Liver (tissue), 9 donors: ENCODE measurements around the gene ARL4D. TPM values are rescaled to one million over a fixed set of nuclear protein-coding genes. Genes with fewer than 3 reads are reported as not detected.
A peak's percentile ranks its signal among the peaks of the same experiment; 100 is the strongest.

Experiments used
- DNase-seq: peaks from one replicate; pipeline ENCODE4 v3.0.0-alpha.2; 2017; ENCODE audit warnings: low spot score
- H3K27ac ChIP-seq, 2 donors: one replicate each; pipeline ENCODE4 v1.7.0; 2013; ENCODE audit warnings: inconsistent platforms in 2 of 2, low read length in 2 of 2, control low read depth in 1 of 2, low read depth in 1 of 2, mild to moderate bottlenecking in 1 of 2
- H3K27me3 ChIP-seq, 4 donors: one replicate each; pipeline versions ENCODE4 v1.6.1 to v1.7.0; 2013; ENCODE audit warnings: low read length in 3 of 4, inconsistent platforms in 1 of 4, mild to moderate bottlenecking in 1 of 4, moderate library complexity in 1 of 4; ENCODE audit not compliant: control insufficient read depth in 4 of 4, insufficient read depth in 4 of 4
- H3K36me3 ChIP-seq, 4 donors: one replicate each; pipeline versions ENCODE4 v1.6.1 to v1.7.0; 2013; ENCODE audit warnings: low read length in 3 of 4, mild to moderate bottlenecking in 3 of 4, low read depth in 1 of 4, moderate library complexity in 1 of 4; ENCODE audit not compliant: control insufficient read depth in 4 of 4, insufficient read depth in 3 of 4
- H3K4me1 ChIP-seq, 4 donors: one replicate each; pipeline versions ENCODE4 v1.6.1 to v1.7.0; 2013; ENCODE audit warnings: low read length in 3 of 4, mild to moderate bottlenecking in 3 of 4, moderate library complexity in 1 of 4; ENCODE audit not compliant: control insufficient read depth in 4 of 4, insufficient read depth in 4 of 4
- H3K4me3 ChIP-seq, 3 donors: one replicate each; pipeline versions ENCODE4 v1.6.1 to v1.7.0; 2013; ENCODE audit warnings: low read length in 3 of 3, control low read depth in 1 of 3, low read depth in 1 of 3, mild to moderate bottlenecking in 1 of 3
- H3K9ac ChIP-seq, 2 donors: one replicate each; pipeline ENCODE4 v1.7.0; 2013; ENCODE audit warnings: low read length in 2 of 2, mild to moderate bottlenecking in 2 of 2, moderate library complexity in 2 of 2, control low read depth in 1 of 2, low read depth in 1 of 2
- H3K9me3 ChIP-seq, 4 donors: one replicate each; pipeline versions ENCODE4 v1.6.1 to v1.7.0; 2013; ENCODE audit warnings: low read length in 3 of 4; ENCODE audit not compliant: control insufficient read depth in 4 of 4
- EGR1 ChIP-seq, 2 donors: IDR thresholded peaks; 2 replicates each; pipeline ENCODE4 v1.6.1; 2016 to 2018; ENCODE audit warnings: antibody characterized with exemption in 2 of 2, low read depth in 2 of 2
- FOXA1 ChIP-seq: IDR thresholded peaks from 2 replicates; pipeline ENCODE4 v1.6.1; 2016; ENCODE audit warnings: antibody characterized with exemption
- FOXA2 ChIP-seq: IDR thresholded peaks from 2 replicates; pipeline ENCODE4 v1.6.1; 2016; ENCODE audit warnings: antibody characterized with exemption
- GABPA ChIP-seq, 2 donors: IDR thresholded peaks in 1 of 2; conservative IDR thresholded peaks in 1 of 2; 2 replicates each; pipeline ENCODE4 v1.6.1; 2016; ENCODE audit warnings: antibody characterized with exemption in 2 of 2, mild to moderate bottlenecking in 1 of 2, moderate library complexity in 1 of 2
- HNF4A ChIP-seq, 2 donors: conservative IDR thresholded peaks; 2 replicates each; pipeline ENCODE4 v1.6.1; 2016; ENCODE audit warnings: antibody characterized with exemption in 2 of 2, mild to moderate bottlenecking in 2 of 2
- HNF4G ChIP-seq: IDR thresholded peaks from 2 replicates; pipeline ENCODE4 v1.6.1; 2016; ENCODE audit warnings: antibody characterized with exemption
- JUND ChIP-seq, 2 donors: IDR thresholded peaks; 2 replicates each; pipeline ENCODE4 v1.6.1; 2016; ENCODE audit warnings: antibody characterized with exemption in 2 of 2
- NR2F2 ChIP-seq: IDR thresholded peaks from 2 replicates; pipeline ENCODE4 v1.6.1; 2016; ENCODE audit warnings: antibody characterized with exemption
- RAD21 ChIP-seq, 2 donors: IDR thresholded peaks; 2 replicates each; pipeline ENCODE4 v1.6.1; 2016; ENCODE audit warnings: antibody characterized with exemption in 2 of 2, mild to moderate bottlenecking in 2 of 2
- RXRA ChIP-seq, 2 donors: IDR thresholded peaks; 2 replicates each; pipeline ENCODE4 v1.6.1; 2017 to 2018; ENCODE audit warnings: antibody characterized with exemption in 2 of 2, mild to moderate bottlenecking in 1 of 2
- SP1 ChIP-seq: IDR thresholded peaks from 2 replicates; pipeline ENCODE4 v1.6.1; 2018; ENCODE audit warnings: antibody characterized with exemption, mild to moderate bottlenecking
- TAF1 ChIP-seq: conservative IDR thresholded peaks from 2 replicates; pipeline ENCODE4 v1.6.1; 2016; ENCODE audit warnings: antibody characterized with exemption, mild to moderate bottlenecking
- YY1 ChIP-seq: IDR thresholded peaks from 2 replicates; pipeline ENCODE4 v1.6.1; 2016; ENCODE audit warnings: antibody characterized with exemption, mild to moderate bottlenecking
- WGBS: extraction: QIAGEN DNeasy Blood & Tissue Kit; methylation state at CpG from one replicate; pipeline ENCODE4 v1.1.7; 2013; 5-methylcytosine and 5-hydroxymethylcytosine counted together
- polyA plus RNA-seq, 2 donors: library from polyadenylated mRNA; stranded (reverse) in 1 of 2; unstranded in 1 of 2; fragments of 200-250 nt in 1 of 2; fragments of >200 nt in 1 of 2; fragmentation: Nextera tagmentation in 1 of 2; extraction: Ambion mirVana in 1 of 2; gene quantifications; one replicate each; pipeline versions ENCODE4 v1.2.1 to v1.2.3, GENCODE V29; 2013 to 2015
- total RNA-seq, 2 donors: library from RNA; depleted of rRNA; stranded (reverse); fragments of >200 nt; gene quantifications; one replicate each; pipeline ENCODE4 v1.2.3, GENCODE V29; 2014
- TF ChIP-seq, protein P1 (sequence below): IDR thresholded peaks from 2 replicates; pipeline ENCODE4 v1.6.1; 2016; ENCODE audit warnings: antibody characterized with exemption
- TF ChIP-seq, protein P2 (sequence below): fragments of 150-350 bp; IDR thresholded peaks from 2 replicates; pipeline ENCODE4 v1.5.1; 2017; ENCODE audit warnings: improper control_type of control experiment, low read depth, low read length; ENCODE audit not compliant: missing input control
- TF ChIP-seq, protein P3 (sequence below): IDR thresholded peaks from 2 replicates; pipeline ENCODE4 v1.6.1; 2016; ENCODE audit warnings: antibody characterized with exemption
- TF ChIP-seq, protein P4 (sequence below): IDR thresholded peaks from 2 replicates; pipeline ENCODE4 v1.6.1; 2016; ENCODE audit warnings: antibody characterized with exemption
- TF ChIP-seq, protein P5 (sequence below): IDR thresholded peaks from 2 replicates; pipeline ENCODE4 v1.6.1; 2016; ENCODE audit warnings: antibody characterized with exemption, mild to moderate bottlenecking
- donor health status: healthy.
- donor health status: healthy.
- donor health status: healthy.
- donor health status: healthy.
- donor health status: healthy.

ARL4D gene
- total and polyA plus RNA-seq, 4 donors = 13.6 to 39.2 (median 17.6) TPM

DNA sequence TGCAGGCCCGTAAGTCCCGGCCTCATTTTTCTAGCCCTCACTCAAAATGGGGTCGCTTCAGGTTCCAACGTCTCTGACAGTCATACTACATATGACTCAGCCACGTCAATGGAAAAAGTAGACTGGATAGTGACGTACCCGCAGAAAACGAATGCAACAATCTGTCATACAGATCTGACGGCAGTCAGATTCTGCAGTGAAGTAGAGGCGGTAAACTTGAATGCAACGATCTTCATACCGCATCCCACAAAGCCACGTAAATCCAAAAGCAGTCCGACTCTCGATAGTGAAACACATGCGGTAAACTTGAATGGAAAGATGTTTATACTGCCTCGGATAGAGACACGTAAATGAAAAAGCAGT is 38.4 kb upstream of the ARL4D start:
- DNase-seq = peak; percentile 49
- no peaks in the 10 kb centered on the region for H3K36me3 ChIP-seq
- H3K27me3 ChIP-seq = no peaks in the 10 kb centered on the region
- peak overlapping the region in 2 of 3 donors; percentile 45 to 62 for H3K4me3 ChIP-seq
- no peaks in the 10 kb centered on the region for H3K9me3 ChIP-seq
- no peak for TF ChIP-seq TAF1
- TF ChIP-seq, protein P1, sequence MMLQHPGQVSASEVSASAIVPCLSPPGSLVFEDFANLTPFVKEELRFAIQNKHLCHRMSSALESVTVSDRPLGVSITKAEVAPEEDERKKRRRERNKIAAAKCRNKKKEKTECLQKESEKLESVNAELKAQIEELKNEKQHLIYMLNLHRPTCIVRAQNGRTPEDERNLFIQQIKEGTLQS = no peak
- peak in 1 of 2 donors; percentile 62 for TF ChIP-seq JUND (IDR thresholded peaks at IDR 0.05)
- TF ChIP-seq GABPA (IDR thresholded peaks at IDR 0.05 in 1 of 2, conservative IDR thresholded peaks at IDR 0.05 in 1 of 2) = peak in 1 of 2 donors; percentile 7
- no peak for TF ChIP-seq NR2F2
- no peak for TF ChIP-seq FOXA1
- no peak for TF ChIP-seq RAD21 (IDR thresholded peaks at IDR 0.05)
- TF ChIP-seq YY1 = no peak
- peak overlapping the region in 1 of 2 donors; percentile 94 for H3K27ac ChIP-seq
- 15% methylated on average over 18 of the region's 18 CpGs for WGBS
- no peaks in the 10 kb centered on the region for H3K4me1 ChIP-seq
- H3K9ac ChIP-seq = peak overlapping the region in 1 of 2 donors; percentile 99

DNA sequence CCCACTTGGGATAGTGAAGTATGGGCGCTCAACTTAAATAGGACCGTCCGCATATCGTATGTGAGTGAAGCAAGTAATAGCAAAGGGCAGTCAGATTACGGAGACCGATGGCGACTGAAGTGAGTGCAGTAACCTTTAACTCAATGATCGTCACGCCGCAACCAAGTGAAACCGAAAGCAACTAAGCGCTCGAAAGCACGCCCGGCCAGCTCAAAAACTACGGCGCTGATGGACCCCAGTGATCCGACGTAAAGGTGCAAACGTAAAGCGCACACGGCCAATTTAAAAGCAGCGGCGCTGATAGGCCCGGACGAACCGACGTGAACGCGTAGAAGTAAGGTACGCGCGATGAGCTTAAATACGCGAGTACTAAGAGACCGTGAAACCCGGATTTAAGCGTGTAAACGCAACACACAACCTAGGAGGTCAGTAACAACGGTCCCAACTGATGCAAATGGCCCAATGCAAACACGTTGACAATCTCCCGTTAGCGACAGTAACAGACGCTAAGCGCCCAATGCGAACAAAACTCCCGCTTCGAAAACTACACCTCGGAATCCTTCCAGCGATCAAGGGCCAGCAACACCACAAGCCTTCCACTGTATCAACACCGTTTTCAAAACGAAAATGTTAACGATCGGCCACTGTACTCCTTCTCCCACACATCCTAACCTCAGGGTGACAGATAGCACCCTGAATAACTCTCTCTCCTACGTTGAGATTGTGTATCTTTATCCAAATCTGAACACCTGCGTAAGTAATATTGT is 37.9 kb upstream of the ARL4D start:
- H3K9me3 ChIP-seq = no peaks in the 10 kb centered on the region
- WGBS = under 1% methylated on average over 56 of the region's 56 CpGs
- peak; percentile 84 for DNase-seq
- peak overlapping the region in 1 of 2 donors; percentile 94 for H3K27ac ChIP-seq
- H3K9ac ChIP-seq = peak overlapping the region in 1 of 2 donors; percentile 99
- H3K4me3 ChIP-seq = peak overlapping the region in 2 of 3 donors; percentile 46 to 62
- no peaks in the 10 kb centered on the region for H3K27me3 ChIP-seq
- H3K36me3 ChIP-seq = no peaks in the 10 kb centered on the region
- TF ChIP-seq GABPA (IDR thresholded peaks at IDR 0.05 in 1 of 2, conservative IDR thresholded peaks at IDR 0.05 in 1 of 2) (peak; percentile 7 to 68), RXRA (IDR thresholded peaks at IDR 0.05) (peak; percentile 66 to 79), FOXA2 (peak; percentile 73), HNF4A (conservative IDR thresholded peaks at IDR 0.05) (peak in 1 of 2 donors; percentile 20), YY1 (peak; percentile 79), JUND (IDR thresholded peaks at IDR 0.05) (peak; percentile 58 to 67), FOXA1 (no peak), HNF4G (no peak), EGR1 (IDR thresholded peaks at IDR 0.05; ENCODE audit: low read depth in 2 of 2) (peak; percentile 75 to 84), SP1 (peak; percentile 97), RAD21 (IDR thresholded peaks at IDR 0.05) (peak; percentile 41 to 50), TAF1 (peak; percentile 96), NR2F2 (peak; percentile 65)
- TF ChIP-seq, protein P1 = peak; percentile 74
- TF ChIP-seq, protein P2, sequence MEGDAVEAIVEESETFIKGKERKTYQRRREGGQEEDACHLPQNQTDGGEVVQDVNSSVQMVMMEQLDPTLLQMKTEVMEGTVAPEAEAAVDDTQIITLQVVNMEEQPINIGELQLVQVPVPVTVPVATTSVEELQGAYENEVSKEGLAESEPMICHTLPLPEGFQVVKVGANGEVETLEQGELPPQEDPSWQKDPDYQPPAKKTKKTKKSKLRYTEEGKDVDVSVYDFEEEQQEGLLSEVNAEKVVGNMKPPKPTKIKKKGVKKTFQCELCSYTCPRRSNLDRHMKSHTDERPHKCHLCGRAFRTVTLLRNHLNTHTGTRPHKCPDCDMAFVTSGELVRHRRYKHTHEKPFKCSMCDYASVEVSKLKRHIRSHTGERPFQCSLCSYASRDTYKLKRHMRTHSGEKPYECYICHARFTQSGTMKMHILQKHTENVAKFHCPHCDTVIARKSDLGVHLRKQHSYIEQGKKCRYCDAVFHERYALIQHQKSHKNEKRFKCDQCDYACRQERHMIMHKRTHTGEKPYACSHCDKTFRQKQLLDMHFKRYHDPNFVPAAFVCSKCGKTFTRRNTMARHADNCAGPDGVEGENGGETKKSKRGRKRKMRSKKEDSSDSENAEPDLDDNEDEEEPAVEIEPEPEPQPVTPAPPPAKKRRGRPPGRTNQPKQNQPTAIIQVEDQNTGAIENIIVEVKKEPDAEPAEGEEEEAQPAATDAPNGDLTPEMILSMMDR = no peak
- TF ChIP-seq, protein P3, sequence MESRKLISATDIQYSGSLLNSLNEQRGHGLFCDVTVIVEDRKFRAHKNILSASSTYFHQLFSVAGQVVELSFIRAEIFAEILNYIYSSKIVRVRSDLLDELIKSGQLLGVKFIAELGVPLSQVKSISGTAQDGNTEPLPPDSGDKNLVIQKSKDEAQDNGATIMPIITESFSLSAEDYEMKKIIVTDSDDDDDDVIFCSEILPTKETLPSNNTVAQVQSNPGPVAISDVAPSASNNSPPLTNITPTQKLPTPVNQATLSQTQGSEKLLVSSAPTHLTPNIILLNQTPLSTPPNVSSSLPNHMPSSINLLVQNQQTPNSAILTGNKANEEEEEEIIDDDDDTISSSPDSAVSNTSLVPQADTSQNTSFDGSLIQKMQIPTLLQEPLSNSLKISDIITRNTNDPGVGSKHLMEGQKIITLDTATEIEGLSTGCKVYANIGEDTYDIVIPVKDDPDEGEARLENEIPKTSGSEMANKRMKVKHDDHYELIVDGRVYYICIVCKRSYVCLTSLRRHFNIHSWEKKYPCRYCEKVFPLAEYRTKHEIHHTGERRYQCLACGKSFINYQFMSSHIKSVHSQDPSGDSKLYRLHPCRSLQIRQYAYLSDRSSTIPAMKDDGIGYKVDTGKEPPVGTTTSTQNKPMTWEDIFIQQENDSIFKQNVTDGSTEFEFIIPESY = peak; percentile 98
- TF ChIP-seq, protein P4, sequence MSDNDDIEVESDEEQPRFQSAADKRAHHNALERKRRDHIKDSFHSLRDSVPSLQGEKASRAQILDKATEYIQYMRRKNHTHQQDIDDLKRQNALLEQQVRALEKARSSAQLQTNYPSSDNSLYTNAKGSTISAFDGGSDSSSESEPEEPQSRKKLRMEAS = peak; percentile 84
- TF ChIP-seq, protein P5, sequence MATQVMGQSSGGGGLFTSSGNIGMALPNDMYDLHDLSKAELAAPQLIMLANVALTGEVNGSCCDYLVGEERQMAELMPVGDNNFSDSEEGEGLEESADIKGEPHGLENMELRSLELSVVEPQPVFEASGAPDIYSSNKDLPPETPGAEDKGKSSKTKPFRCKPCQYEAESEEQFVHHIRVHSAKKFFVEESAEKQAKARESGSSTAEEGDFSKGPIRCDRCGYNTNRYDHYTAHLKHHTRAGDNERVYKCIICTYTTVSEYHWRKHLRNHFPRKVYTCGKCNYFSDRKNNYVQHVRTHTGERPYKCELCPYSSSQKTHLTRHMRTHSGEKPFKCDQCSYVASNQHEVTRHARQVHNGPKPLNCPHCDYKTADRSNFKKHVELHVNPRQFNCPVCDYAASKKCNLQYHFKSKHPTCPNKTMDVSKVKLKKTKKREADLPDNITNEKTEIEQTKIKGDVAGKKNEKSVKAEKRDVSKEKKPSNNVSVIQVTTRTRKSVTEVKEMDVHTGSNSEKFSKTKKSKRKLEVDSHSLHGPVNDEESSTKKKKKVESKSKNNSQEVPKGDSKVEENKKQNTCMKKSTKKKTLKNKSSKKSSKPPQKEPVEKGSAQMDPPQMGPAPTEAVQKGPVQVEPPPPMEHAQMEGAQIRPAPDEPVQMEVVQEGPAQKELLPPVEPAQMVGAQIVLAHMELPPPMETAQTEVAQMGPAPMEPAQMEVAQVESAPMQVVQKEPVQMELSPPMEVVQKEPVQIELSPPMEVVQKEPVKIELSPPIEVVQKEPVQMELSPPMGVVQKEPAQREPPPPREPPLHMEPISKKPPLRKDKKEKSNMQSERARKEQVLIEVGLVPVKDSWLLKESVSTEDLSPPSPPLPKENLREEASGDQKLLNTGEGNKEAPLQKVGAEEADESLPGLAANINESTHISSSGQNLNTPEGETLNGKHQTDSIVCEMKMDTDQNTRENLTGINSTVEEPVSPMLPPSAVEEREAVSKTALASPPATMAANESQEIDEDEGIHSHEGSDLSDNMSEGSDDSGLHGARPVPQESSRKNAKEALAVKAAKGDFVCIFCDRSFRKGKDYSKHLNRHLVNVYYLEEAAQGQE = peak; percentile 94
- no peaks in the 10 kb centered on the region for H3K4me1 ChIP-seq
